NCI-H1694 (cell line): ENCODE results near the gene ARHGEF18.
A peak's percentile ranks its signal among the peaks of the same experiment; 100 is the strongest.
"Not testable (repeated sequence)": the region's sequence is repeated elsewhere in the genome, so short reads cannot be mapped to it uniquely, and the experiment has no call there.

Experiments used
- DNase-seq: peaks from one replicate; lab custom pipeline; 2025; lab: John Stamatoyannopoulos, UW

ARHGEF18 gene

DNA sequence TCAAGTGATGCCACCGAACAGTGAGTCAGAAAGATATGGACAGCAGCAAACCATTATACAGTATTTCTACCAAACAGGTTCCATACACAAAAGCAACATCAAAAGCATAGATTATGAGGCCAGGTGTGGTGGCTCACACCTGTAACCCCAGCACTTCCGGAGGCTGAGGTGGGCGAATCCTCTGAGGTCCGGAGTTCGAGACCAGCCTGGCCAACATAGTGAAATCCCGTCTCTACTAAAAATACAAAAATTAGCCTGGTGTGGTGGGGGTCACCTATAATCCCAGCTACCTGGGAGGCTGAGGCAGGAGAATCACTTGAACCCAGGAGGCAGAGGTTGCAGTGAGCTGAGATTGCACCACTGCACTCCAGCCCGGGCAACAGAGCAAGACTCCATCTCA is 1.7 kb upstream of the ARHGEF18 start:
- not testable (repeated sequence) for DNase-seq

GRCh38 chr19:7349231-7349591 is 474 bp downstream of the ARHGEF18 start:
- DNase-seq: no peak

- no peak for DNase-seq
Measured at GRCh38 chr19:7349961-7350711, 1.4 kb downstream of the ARHGEF18 start.

- no peak for DNase-seq
Measured at GRCh38 chr19:7351861-7352260, 3.1 kb downstream of the ARHGEF18 start.

DNA sequence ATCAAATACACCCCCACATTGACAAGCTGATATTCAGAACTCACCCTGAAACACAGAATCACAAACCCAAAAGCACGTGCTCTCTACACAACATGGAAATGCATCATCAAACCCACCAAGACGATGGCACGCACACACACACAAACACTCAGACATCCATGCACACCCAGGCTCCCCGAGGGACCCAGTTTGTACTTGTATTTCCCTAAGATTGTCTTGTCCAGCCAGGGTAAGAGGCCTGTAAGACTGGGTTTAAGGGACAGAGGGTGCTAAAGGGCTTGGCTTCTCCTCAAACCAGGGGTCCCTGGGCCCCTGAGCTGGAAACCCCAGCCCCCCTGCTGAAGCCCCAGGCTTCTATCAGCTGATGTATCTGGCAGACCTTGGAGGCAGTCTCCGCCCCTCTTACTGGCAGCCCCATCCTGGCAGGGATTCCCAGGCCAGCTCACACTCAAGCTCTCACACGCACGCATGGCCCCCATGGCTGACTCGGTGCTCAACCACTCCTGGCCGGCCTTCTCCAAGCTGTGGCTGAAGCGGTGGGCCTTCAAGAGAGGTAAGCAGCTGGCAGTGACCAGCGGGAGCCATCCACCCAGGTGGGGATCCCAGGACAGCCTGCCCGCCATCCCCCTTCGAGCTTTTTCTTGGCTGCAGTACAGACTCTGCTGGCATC is 6.5 kb downstream of the ARHGEF18 start:
- no peak for DNase-seq

- no peak for DNase-seq
Measured at GRCh38 chr19:7355871-7356270, 7.1 kb downstream of the ARHGEF18 start.

GRCh38 chr19:7356899-7357627 is 8.3 kb downstream of the ARHGEF18 start:
- DNase-seq: no peak

- no peak for DNase-seq
Measured at GRCh38 chr19:7358102-7358597, 9.4 kb downstream of the ARHGEF18 start.

GRCh38 chr19:7360393-7360984 is 11.8 kb downstream of the ARHGEF18 start:
- no peak for DNase-seq

- no peak for DNase-seq
Measured at GRCh38 chr19:7363225-7363624, 14.5 kb downstream of the ARHGEF18 start.

- DNase-seq: peak; percentile 26
Measured at GRCh38 chr19:7366701-7367420, 18.1 kb downstream of the ARHGEF18 start.

- DNase-seq: no peak
Measured at GRCh38 chr19:7368456-7368855, 19.7 kb downstream of the ARHGEF18 start.

- DNase-seq: not testable (repeated sequence)
Measured at GRCh38 chr19:7368866-7369265, 20.1 kb downstream of the ARHGEF18 start.

DNA sequence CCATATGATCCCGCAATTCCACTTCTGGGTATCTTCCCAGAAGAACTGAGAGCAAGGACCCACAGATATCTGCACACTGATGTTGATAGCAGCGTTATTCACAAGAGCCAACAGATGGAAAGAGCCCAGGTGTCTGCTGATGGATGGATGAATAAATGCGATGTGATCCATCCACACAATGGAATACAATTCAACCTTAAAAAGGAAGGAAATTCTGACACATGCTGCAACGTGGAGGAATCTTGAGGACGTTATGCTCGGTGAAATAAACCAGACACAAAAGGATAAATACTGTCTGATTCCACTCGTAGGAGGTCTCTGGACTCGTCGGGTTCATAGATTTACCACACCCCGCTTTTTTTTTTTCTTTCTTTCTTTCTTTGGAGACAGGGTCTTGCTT is 21.8 kb downstream of the ARHGEF18 start:
- no peak for DNase-seq

- DNase-seq: no peak
Measured at GRCh38 chr19:7371001-7371400, 22.3 kb downstream of the ARHGEF18 start.

DNA sequence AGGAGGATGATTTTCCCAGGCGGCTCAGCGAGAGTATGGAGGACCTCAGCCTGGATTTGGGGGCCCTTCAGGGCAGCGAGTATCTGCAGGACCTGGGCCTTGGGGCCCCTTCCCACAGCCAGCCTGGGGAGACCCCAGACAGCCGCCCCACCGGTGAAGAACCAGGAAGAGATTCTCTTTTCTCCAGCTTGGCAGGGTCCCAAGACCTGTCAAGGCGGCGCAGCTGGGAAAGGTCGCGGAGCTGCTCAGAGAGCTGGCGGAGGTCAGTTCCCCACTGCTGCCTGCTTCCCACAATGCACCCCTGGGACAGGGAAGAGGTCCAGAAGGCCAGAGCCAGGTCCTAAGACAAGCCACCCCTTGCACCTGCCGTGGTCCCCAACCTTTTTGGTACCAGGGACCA is 24.1 kb downstream of the ARHGEF18 start:
- no peak for DNase-seq

DNA sequence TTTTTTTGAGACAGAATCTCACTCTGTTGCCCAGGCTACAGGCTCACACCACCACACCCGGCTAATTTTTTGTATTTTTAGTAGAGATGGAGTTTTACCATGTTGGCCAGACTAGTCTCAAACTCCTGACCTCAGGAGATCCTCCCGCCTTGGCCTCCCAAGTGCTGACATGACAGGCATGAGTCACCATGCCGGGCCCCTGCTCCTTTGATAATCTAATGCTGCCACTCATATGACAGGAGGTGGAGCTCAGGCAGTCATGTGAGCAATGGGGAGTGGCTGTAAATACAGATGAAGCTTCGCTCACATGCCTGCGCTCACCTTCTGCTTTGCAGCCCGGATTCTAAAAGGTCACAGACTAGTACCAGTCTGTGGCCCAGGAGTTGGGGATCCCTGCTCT is 25.1 kb downstream of the ARHGEF18 start:
- no peak for DNase-seq

DNA sequence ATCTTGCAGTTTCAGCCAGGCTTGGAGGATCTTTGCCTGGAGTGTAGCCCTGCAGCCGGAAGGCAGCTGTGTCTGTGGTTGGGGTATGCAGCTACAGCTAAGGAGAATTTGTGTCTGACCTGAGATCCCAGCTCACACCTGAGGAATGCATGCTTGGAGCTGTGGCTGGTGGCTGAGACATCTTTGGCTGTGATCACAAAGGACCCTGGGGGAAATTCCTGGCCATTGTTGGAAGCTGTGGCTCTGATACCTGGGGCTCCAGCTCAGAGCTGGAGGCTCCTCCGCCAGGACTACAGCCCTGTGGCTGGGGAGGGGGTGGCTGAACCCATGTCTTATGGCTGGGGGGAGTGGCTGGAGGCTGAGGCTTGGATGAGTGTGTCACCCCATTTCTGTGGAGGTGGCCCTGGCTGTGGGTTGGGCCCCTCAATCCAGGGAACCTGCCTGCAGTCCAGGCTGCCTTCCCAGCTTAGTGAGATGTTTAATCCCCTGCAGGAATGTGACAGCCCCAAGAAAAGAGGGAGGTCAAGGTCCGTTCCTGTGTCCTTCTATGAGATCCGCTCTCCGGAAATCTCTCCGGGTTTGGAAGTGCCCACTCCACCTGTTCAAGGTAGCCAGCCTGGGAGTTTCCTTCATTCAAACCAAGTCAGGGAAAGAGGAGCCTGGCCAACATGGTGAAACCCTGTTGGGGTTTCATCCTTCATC is 27.6 kb downstream of the ARHGEF18 start:
- no peak for DNase-seq

DNA sequence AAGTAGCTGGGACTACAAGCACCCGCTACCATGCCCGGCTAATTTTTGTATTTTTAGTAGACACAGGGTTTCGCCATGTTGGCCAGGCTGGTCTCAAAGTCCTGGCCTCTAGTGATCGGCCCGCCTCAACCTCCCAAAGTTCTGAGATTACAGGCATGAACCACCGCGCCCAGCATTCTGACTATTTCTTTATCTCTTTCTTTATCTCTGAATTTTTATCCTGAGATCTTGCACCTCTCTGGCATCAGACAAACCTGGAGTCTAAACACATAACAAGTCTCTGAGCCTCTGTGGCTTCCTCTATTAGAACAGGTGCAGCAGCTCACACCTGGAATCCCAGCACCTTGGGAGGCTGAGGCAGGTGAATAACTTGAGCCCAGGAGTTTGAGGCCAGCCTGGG is 28.5 kb downstream of the ARHGEF18 start:
- DNase-seq: no peak

DNA sequence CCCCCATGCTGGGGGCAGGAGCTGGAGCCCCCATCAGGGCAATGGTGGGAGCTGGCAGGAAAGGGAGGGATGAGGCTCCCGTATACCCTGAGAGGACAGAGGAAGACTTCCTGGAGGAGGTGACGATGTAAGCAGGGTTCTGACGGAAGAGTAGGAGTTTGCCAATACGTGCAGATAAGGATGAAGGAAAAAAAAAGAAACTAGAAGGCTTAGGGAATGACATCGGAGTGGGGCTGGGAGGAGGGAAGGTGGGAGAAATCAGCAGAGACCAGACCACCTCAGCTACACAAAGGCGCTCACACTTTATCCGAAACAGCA is 32.3 kb downstream of the ARHGEF18 start:
- no peak for DNase-seq

GRCh38 chr19:7382694-7383093 is 34.0 kb downstream of the ARHGEF18 start:
- no peak for DNase-seq
